Left lobe of liver (tissue), 2 donors: Measurements from ENCODE around the gene KISS1. TPM values are rescaled to one million over a fixed set of nuclear protein-coding genes. Genes with fewer than 3 reads are reported as not detected.

Experiments used
- ATAC-seq: fragments of 200-7000 bp; cut with Tn5 transposase; one replicate; pipeline ENCODE4 v1.9.1; 2020; ENCODE audit warnings: mild to moderate bottlenecking, moderate library complexity
- DNase-seq: peaks from one replicate; pipeline ENCODE4 v3.0.0-alpha.2; 2020; ENCODE audit warnings: low spot score
- total RNA-seq: library from RNA; stranded (reverse); gene quantifications from one replicate; pipeline ENCODE4 v1.2.1, GENCODE V29; 2021
- donor health status: DM: no; HTN: no; CAD: no; lungs with moderate emphysema.
- donor health status: DM: no; HTN: yes; CAD: no.

Gene KISS1
- total RNA-seq, 1 donor from 2014 or later: 0.63 TPM

- DNase-seq (no peak), ATAC-seq (no peak)
These were observed 2.2 kb downstream of the KISS1 start for GRCh38 chr1:204194080-204194479.

- DNase-seq (no peak), ATAC-seq (no peak)
These were observed 3.5 kb downstream of the KISS1 start for GRCh38 chr1:204192589-204193352.

- DNase-seq (no peak), ATAC-seq (no peak)
These were observed 4.2 kb downstream of the KISS1 start for GRCh38 chr1:204192046-204192445.

GRCh38 chr1:204191456-204191855 lies 4.8 kb downstream of the KISS1 start:
- DNase-seq: no peak
- ATAC-seq: no peak

- ATAC-seq: peak; percentile 62
These were observed 5.8 kb downstream of the KISS1 start for GRCh38 chr1:204190212-204191211.

GRCh38 chr1:204188959-204189639 lies 7.2 kb downstream of the KISS1 start:
- ATAC-seq (no peak), DNase-seq (no peak)

More at GRCh38 chr1:204190212-204191211, 5.8 kb downstream of the KISS1 start:
- DNase-seq: no peak

GRCh38 chr1:204186597-204186996 lies 9.7 kb downstream of the KISS1 start:
- DNase-seq (no peak), ATAC-seq (no peak)

GRCh38 chr1:204181116-204181515 lies 15.2 kb downstream of the KISS1 start:
- DNase-seq: no peak
- no peak for ATAC-seq

GRCh38 chr1:204180133-204180532 lies 16.2 kb downstream of the KISS1 start:
- DNase-seq: no peak
- no peak for ATAC-seq

- DNase-seq (no peak), ATAC-seq (no peak)
These were observed 17.6 kb downstream of the KISS1 start for GRCh38 chr1:204178487-204179281.

- no peak for DNase-seq
- ATAC-seq: no peak
These were observed 19.2 kb downstream of the KISS1 start for GRCh38 chr1:204177133-204177532.

- DNase-seq: no peak
- ATAC-seq: no peak
These were observed 20.2 kb downstream of the KISS1 start for GRCh38 chr1:204176049-204176448.

GRCh38 chr1:204174958-204175357 lies 21.3 kb downstream of the KISS1 start:
- ATAC-seq (no peak), DNase-seq (no peak)

GRCh38 chr1:204172404-204173029 lies 23.8 kb downstream of the KISS1 start:
- DNase-seq: no peak
- no peak for ATAC-seq

GRCh38 chr1:204171751-204172178 lies 24.5 kb downstream of the KISS1 start:
- DNase-seq: no peak

GRCh38 chr1:204170494-204171155 lies 25.7 kb downstream of the KISS1 start:
- ATAC-seq (peak; percentile 84), DNase-seq (no peak)

More at GRCh38 chr1:204171751-204172178, 24.5 kb downstream of the KISS1 start:
- ATAC-seq: peak; percentile 21

GRCh38 chr1:204169858-204170257 lies 26.4 kb downstream of the KISS1 start:
- DNase-seq (no peak), ATAC-seq (no peak)

GRCh38 chr1:204167730-204168129 lies 28.6 kb downstream of the KISS1 start:
- ATAC-seq: no peak
- no peak for DNase-seq

- no peak for DNase-seq
- no peak for ATAC-seq
These were observed 30.1 kb downstream of the KISS1 start, which contains the start of gene REN for GRCh38 chr1:204166219-204166618. Gene REN, minus strand, starts transcription at chr1:204166337. Its CDS starts 44 bp downstream, at chr1:204166293.
